Fibroblast of skin of left biceps (primary cell): ENCODE measurements around the gene GRK6.

Experiments
- DNase-seq, 2 experiments: peaks; one replicate each; pipeline ENCODE4 v3.0.0-alpha.2; 2013; ENCODE audit warnings: low read depth in 2 of 2

The GRK6 gene

GRCh38 chr5:177486256-177486655 is 59.8 kb downstream of the GRK6 start:
- DNase-seq, result no peak

- DNase-seq, result no peak
Measured at GRCh38 chr5:177487144-177487543, 60.7 kb downstream of the GRK6 start.

- no peak for DNase-seq
Measured at GRCh38 chr5:177487975-177488374, 61.5 kb downstream of the GRK6 start.

- no peak for DNase-seq
Measured at GRCh38 chr5:177489119-177489716, 62.7 kb downstream of the GRK6 start.

GRCh38 chr5:177490311-177490991 is 64.0 kb downstream of the GRK6 start:
- DNase-seq, result no peak

- DNase-seq, result no peak
Measured at GRCh38 chr5:177490992-177491391, 64.5 kb downstream of the GRK6 start.

GRCh38 chr5:177491429-177491945 is 65.0 kb downstream of the GRK6 start:
- DNase-seq, result no peak

- no peak for DNase-seq
Measured at GRCh38 chr5:177491983-177492746, 65.7 kb downstream of the GRK6 start.
